Bronchial epithelial cell (primary cell): ENCODE results near the gene SOX5. TPM values are rescaled to one million over a fixed set of nuclear protein-coding genes. Genes with fewer than 3 reads are reported as not detected.

ENCODE experiments used
- DNase-seq: peaks from one replicate; pipeline ENCODE4 v3.0.0-alpha.2; 2010; ENCODE audit warnings: low read depth
- FAIRE-seq: peaks from 2 replicates; lab custom pipeline; 2011; peaks lifted over from hg19 to GRCh38; lab: Jason Lieb, UNC
- H3K27me3 ChIP-seq: 2 replicates; pipeline ENCODE4 v1.5.1; 2011; ENCODE audit warnings: low read length; ENCODE audit not compliant: control insufficient read depth, insufficient read depth
- H3K36me3 ChIP-seq: 2 replicates; pipeline ENCODE4 v1.5.1; 2011; ENCODE audit warnings: low read length; ENCODE audit not compliant: control insufficient read depth, insufficient read depth
- H3K4me3 ChIP-seq: 2 replicates; pipeline ENCODE4 v1.5.1; 2011; ENCODE audit warnings: mild to moderate bottlenecking, low read depth, low read length, control low read depth
- CTCF ChIP-seq: IDR thresholded peaks from 2 replicates; pipeline ENCODE4 v1.5.1; 2011; ENCODE audit warnings: mild to moderate bottlenecking, moderate library complexity, low read length, control low read depth, inconsistent platforms; ENCODE audit not compliant: insufficient read depth, severe bottlenecking
- total RNA-seq: library from RNA; depleted of rRNA; stranded (reverse); fragments of >200 nt; gene quantifications from 2 replicates; pipeline ENCODE4 v1.2.1, GENCODE V29; 2014

SOX5 gene
- total RNA-seq, 1 donor from 2014 or later, result under 0.01 TPM

GRCh38 chr12:23618718-23619117 lies 330.8 kb downstream of the SOX5 start:
- DNase-seq (no peak), FAIRE-seq (no peak)
- no peak for TF ChIP-seq CTCF
- Histone ChIP-seq H3K27me3 (no peaks in the 10 kb centered on the region), H3K36me3 (no peaks in the 10 kb centered on the region), H3K4me3 (no peak overlapping the region)

GRCh38 chr12:23617749-23618148 lies 331.7 kb downstream of the SOX5 start:
- no peaks in the 10 kb centered on the region for H3K36me3 ChIP-seq
- no peak for TF ChIP-seq CTCF
- no peaks in the 10 kb centered on the region for H3K27me3 ChIP-seq
- FAIRE-seq (no peak), DNase-seq (no peak)
- no peak overlapping the region for H3K4me3 ChIP-seq

GRCh38 chr12:23614280-23614679 lies 335.2 kb downstream of the SOX5 start:
- Histone ChIP-seq H3K27me3 (no peaks in the 10 kb centered on the region), H3K36me3 (no peaks in the 10 kb centered on the region), H3K4me3 (no peak overlapping the region)
- no peak for FAIRE-seq
- DNase-seq, result no peak
- no peak for TF ChIP-seq CTCF

GRCh38 chr12:23611320-23611719 lies 338.1 kb downstream of the SOX5 start:
- Histone ChIP-seq H3K27me3 (no peaks in the 10 kb centered on the region), H3K4me3 (no peak overlapping the region), H3K36me3 (no peaks in the 10 kb centered on the region)
- DNase-seq (peak; percentile 6), FAIRE-seq (no peak)
- TF ChIP-seq CTCF, result no peak

- no peaks in the 10 kb centered on the region for H3K27me3 ChIP-seq
- no peaks in the 10 kb centered on the region for H3K36me3 ChIP-seq
- no peak for DNase-seq
- no peak overlapping the region for H3K4me3 ChIP-seq
- FAIRE-seq, result no peak
- no peak for TF ChIP-seq CTCF
Observed at GRCh38 chr12:23600919-23601318, 348.6 kb downstream of the SOX5 start.

GRCh38 chr12:23596568-23596967 lies 352.9 kb downstream of the SOX5 start:
- DNase-seq (no peak), FAIRE-seq (no peak)
- TF ChIP-seq CTCF, result no peak
- Histone ChIP-seq H3K27me3 (no peaks in the 10 kb centered on the region), H3K4me3 (no peak overlapping the region), H3K36me3 (no peaks in the 10 kb centered on the region)
